HFFc6 (cell line): ENCODE results near the gene ETFA. TPM values are rescaled to one million over a fixed set of nuclear protein-coding genes. Genes with fewer than 3 reads are reported as not detected.

Source experiments
- DNase-seq: peaks from one replicate; pipeline ENCODE4 v3.0.0-alpha.2; 2018
- H3K27ac Mint-ChIP-seq: 2 replicates; pipeline ENCODE4 v1.8.0; 2020; ENCODE audit warnings: mild to moderate bottlenecking, mixed read lengths
- H3K27me3 Mint-ChIP-seq: 2 replicates; pipeline ENCODE4 v1.8.0; 2021; ENCODE audit warnings: mild to moderate bottlenecking, moderate library complexity, mixed read lengths; ENCODE audit not compliant: insufficient read depth
- H3K36me3 Mint-ChIP-seq: 2 replicates; pipeline ENCODE4 v1.8.0; 2021; ENCODE audit warnings: low read depth, mixed read lengths
- H3K4me1 Mint-ChIP-seq: 2 replicates; pipeline ENCODE4 v1.8.0; 2020; ENCODE audit warnings: low read depth, mixed read lengths
- H3K4me3 Mint-ChIP-seq: 2 replicates; pipeline ENCODE4 v1.8.0; 2020; ENCODE audit warnings: mild to moderate bottlenecking, moderate library complexity, mixed read lengths
- H3K9me3 Mint-ChIP-seq: 2 replicates; pipeline ENCODE4 v1.8.0; 2020; ENCODE audit warnings: mild to moderate bottlenecking, mixed read lengths
- CTCF ChIP-seq: fragments of 200-600 bp; sonication (generic); IDR thresholded peaks from 2 replicates; pipeline ENCODE4 v1.5.0; 2021; ENCODE audit warnings: antibody characterized with exemption, mild to moderate bottlenecking
- total RNA-seq, 6 experiments: library from RNA; stranded (reverse); fragmentation: NEBNext Ultra II Directional; extraction: Animal tissue kit (Norgen Biotek cat#: 25700); gene quantifications; 2 replicates in 1 of 6; 3 replicates in 5 of 6; pipeline ENCODE4 v1.2.3, GENCODE V29; 2021

The ETFA gene
- total RNA-seq, 6 experiments from 2014 or later = 127 to 161 (median 146) TPM

- no peak for TF ChIP-seq CTCF
- no peaks in the 10 kb centered on the region for H3K9me3 Mint-ChIP-seq
- H3K4me1 Mint-ChIP-seq = peaks cover 38% of the 10 kb centered on the region
- peak overlapping the region; percentile 94 for H3K27ac Mint-ChIP-seq
- H3K27me3 Mint-ChIP-seq = peaks cover 5% of the 10 kb centered on the region; the same call in 1 of the 2 replicates
- DNase-seq = no peak
- peaks cover 12% of the 10 kb centered on the region for H3K36me3 Mint-ChIP-seq
- H3K4me3 Mint-ChIP-seq = peak overlapping the region; percentile 97
Measured at GRCh38 chr15:76335307-76336253, 24.3 kb upstream of the ETFA start.

GRCh38 chr15:76334438-76335306 lies 23.4 kb upstream of the ETFA start:
- peaks cover 37% of the 10 kb centered on the region for H3K4me1 Mint-ChIP-seq
- no peak for TF ChIP-seq CTCF
- H3K27me3 Mint-ChIP-seq = peaks cover 2% of the 10 kb centered on the region; the same call in 1 of the 2 replicates
- H3K27ac Mint-ChIP-seq = peak overlapping the region; percentile 94; the same call in 1 of the 2 replicates
- no peak for DNase-seq
- H3K4me3 Mint-ChIP-seq = no peak overlapping the region
- H3K9me3 Mint-ChIP-seq = no peaks in the 10 kb centered on the region
- peaks cover 4% of the 10 kb centered on the region; the same call in 1 of the 2 replicates for H3K36me3 Mint-ChIP-seq

GRCh38 chr15:76333720-76334437 lies 22.6 kb upstream of the ETFA start:
- Mint-ChIP-seq H3K9me3 (no peaks in the 10 kb centered on the region), H3K27me3 (peaks cover 2% of the 10 kb centered on the region; the same call in 1 of the 2 replicates), H3K4me3 (no peak overlapping the region), H3K4me1 (peaks cover 34% of the 10 kb centered on the region), H3K36me3 (0 out of 2 replicates have a peak, but pooled peaks cover 4% of the 10 kb centered on the region), H3K27ac (no peak overlapping the region)
- DNase-seq = no peak
- TF ChIP-seq CTCF = peak; percentile 75

GRCh38 chr15:76333309-76333708 lies 22.0 kb upstream of the ETFA start:
- Mint-ChIP-seq H3K36me3 (no peaks in the 10 kb centered on the region), H3K27ac (no peak overlapping the region), H3K4me3 (no peak overlapping the region), H3K9me3 (no peaks in the 10 kb centered on the region), H3K4me1 (peaks cover 34% of the 10 kb centered on the region), H3K27me3 (peaks cover 2% of the 10 kb centered on the region; the same call in 1 of the 2 replicates)
- TF ChIP-seq CTCF = no peak
- DNase-seq = no peak

- no peaks in the 10 kb centered on the region for H3K36me3 Mint-ChIP-seq
- no peak overlapping the region for H3K27ac Mint-ChIP-seq
- peaks cover 38% of the 10 kb centered on the region for H3K4me1 Mint-ChIP-seq
- no peak for TF ChIP-seq CTCF
- no peak for DNase-seq
- peaks cover 5% of the 10 kb centered on the region; the same call in 1 of the 2 replicates for H3K27me3 Mint-ChIP-seq
- H3K9me3 Mint-ChIP-seq = no peaks in the 10 kb centered on the region
- H3K4me3 Mint-ChIP-seq = no peak overlapping the region
Measured at GRCh38 chr15:76332796-76333195, 21.5 kb upstream of the ETFA start.
